NCI-H1694 (cell line): ENCODE data around the gene ELF3.
"Not testable (repeated sequence)": the region's sequence is repeated elsewhere in the genome, so short reads cannot be mapped to it uniquely, and the experiment has no call there.

Source experiments
- DNase-seq: peaks from one replicate; lab custom pipeline; 2025; lab: John Stamatoyannopoulos, UW

ELF3 gene

DNA sequence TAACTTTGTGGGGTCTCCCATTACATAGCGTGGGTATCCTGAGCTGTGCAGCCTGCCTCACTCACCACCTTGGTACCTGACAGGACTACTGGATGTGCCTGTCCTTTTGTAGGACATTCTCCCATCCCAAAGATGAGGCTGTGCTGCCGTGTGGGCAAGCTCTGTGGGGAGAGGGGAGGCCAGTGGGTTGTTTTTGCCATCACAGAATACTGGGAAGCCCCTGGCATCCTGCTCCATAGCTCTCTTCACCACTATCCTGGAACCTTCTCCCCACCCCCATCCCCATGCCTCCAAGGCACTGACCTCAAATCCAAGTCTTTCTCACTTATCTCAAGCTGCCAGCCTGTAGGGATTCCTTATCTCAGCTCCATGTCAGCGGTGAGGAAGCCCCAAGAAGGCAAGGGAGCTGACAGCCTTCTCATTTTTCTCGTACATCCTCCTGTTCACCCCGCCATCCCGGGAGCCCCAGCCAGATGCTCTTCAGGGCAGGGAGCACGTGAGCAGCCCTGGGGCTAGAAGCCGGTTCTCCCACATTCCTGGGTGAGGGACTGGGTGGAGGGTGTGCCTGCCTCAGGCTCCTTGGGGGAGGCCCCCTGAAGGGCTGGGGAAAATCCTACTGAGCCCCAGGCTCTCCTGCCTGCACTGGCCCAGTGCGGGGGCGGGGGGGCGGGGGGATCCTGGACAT lies 2.4 kb upstream of the ELF3 start:
- DNase-seq, result no peak

DNA sequence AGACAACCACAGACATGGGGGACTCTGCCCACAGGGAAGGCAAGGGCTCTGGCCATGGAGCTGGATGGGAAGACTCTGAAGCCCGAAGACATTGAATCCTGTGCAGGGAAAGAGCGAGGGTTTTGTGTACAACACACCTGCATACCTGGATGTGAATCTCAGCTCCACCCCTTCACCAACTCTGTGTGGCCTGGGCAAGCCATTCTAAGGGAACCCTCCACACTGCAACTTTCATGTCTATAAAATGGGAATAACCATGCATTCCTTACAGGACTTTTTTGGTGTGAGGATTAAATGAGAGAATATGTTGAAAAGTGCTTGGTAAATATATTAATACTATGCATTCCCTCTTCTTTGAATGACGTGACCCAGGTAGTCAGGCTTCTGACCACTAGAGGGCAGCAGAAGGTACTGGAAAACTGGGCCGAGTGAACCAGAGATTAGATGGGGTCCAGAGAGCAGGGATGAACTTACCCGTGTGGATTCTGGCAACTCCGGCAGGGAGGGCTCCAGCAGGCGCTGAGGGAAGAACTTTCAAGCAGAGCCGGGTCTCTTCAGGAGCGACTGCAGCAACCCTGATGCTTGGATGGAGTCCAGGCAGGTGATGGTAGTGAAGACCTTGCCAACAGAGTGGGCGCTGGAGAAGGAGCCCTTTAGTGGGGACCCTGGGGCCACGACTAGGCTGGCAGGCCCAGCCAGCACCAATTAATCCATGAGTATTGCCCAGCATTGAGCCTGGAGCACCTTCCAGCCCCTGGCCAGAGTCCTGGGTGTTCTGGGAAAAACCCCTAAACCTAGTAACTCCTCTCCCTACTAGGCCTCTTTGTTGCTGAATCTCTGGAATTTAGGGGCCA lies 834 bp upstream of the ELF3 start:
- DNase-seq, result peak; percentile 72

DNA sequence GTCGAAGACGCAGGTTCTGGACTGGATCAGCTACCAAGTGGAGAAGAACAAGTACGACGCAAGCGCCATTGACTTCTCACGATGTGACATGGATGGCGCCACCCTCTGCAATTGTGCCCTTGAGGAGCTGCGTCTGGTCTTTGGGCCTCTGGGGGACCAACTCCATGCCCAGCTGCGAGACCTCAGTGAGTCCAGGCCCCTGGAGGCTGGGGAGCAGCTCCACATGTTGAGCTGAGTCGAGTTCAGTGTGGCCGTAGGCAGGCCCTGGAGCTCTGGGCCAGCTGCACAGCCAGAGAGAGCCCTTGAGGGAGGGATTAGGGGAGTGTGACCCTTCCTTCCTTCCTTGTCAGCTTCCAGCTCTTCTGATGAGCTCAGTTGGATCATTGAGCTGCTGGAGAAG lies 1.6 kb downstream of the ELF3 start:
- no peak for DNase-seq

DNA sequence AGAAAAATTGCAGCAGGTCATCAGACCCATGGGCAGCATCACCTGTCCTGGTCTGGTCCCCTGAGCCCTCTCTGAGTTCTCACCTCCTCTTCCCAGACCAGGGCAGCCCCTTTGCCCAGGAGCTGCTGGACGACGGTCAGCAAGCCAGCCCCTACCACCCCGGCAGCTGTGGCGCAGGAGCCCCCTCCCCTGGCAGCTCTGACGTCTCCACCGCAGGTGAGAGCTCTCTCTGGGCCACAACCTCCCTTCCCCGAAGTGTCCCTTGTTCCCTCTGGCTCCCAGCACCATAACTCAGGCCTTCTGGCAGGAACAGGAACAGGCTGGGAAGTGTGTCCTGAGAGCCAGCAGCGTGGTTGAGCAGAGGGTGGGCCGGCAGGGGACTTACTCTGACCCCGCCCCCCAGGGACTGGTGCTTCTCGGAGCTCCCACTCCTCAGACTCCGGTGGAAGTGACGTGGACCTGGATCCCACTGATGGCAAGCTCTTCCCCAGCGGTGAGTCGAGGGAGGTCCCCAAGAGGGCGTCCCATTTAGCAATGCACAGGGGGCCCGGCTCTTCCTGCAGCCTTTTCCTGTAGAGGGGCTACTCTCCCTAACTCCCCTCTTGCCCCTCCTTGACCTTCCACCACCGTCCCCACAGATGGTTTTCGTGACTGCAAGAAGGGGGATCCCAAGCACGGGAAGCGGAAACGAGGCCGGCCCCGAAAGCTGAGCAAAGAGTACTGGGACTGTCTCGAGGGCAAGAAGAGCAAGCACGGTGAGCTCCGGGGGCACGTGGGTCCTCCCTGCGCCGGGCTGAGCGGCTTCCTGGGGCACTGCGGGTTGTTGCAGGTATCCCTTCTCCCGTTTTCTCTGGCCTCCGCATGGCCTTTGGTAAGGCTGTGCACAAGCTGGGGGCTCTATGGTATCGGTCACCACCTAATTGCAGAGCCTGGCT lies 2.4 kb downstream of the ELF3 start:
- no peak for DNase-seq

DNA sequence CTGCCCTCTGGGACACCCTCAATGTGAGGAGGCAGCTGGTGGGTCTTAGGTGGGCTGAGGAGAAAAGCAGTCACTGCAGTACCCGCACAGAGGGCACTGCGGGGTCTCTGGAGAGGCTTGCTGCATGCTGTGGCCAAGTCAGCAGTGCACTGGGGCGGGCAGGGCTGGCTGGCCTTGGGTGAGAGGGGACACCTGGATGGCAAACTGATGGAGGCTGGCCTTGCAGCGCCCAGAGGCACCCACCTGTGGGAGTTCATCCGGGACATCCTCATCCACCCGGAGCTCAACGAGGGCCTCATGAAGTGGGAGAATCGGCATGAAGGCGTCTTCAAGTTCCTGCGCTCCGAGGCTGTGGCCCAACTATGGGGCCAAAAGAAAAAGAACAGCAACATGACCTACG lies 3.2 kb downstream of the ELF3 start:
- DNase-seq, result no peak

DNA sequence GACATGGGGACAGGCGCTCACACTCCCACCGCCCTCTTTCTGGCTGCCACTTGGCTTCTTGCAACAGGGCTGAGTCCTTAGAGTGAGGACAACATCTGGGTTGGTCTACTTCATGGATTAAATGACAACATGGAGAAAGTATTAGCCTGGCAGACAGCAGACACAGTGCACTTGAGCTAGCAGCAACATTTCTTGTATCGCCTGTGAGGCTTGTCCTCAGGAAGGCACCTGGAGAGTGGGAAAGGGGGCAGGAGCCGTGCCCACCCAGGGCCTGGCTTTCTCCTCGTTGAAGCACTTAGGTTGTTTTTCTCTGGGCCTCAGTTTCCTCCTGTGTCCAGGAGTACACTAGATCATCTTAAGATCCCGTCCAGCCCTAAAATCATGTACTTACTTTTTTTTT lies 3.7 kb downstream of the ELF3 start:
- no peak for DNase-seq

DNA sequence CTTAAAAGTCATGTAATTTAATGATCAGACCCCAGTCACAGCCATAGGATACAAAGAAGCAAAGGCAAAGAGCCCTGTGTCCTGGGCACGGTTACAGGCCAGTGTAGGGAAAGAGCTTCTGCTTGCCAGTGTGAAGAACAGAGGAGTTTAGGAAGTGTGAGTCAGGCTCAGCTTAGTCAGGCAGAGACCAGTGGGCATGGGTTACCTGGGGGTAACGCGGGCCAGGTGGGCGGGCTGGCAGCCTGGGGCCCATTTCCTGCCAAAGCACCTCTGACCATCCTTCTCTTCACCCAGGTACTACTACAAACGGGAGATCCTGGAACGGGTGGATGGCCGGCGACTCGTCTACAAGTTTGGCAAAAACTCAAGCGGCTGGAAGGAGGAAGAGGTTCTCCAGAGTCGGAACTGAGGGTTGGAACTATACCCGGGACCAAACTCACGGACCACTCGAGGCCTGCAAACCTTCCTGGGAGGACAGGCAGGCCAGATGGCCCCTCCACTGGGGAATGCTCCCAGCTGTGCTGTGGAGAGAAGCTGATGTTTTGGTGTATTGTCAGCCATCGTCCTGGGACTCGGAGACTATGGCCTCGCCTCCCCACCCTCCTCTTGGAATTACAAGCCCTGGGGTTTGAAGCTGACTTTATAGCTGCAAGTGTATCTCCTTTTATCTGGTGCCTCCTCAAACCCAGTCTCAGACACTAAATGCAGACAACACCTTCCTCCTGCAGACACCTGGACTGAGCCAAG lies 4.7 kb downstream of the ELF3 start:
- no peak for DNase-seq

DNA sequence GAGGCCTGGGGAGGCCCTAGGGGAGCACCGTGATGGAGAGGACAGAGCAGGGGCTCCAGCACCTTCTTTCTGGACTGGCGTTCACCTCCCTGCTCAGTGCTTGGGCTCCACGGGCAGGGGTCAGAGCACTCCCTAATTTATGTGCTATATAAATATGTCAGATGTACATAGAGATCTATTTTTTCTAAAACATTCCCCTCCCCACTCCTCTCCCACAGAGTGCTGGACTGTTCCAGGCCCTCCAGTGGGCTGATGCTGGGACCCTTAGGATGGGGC lies 5.2 kb downstream of the ELF3 start:
- DNase-seq, result no peak

DNA sequence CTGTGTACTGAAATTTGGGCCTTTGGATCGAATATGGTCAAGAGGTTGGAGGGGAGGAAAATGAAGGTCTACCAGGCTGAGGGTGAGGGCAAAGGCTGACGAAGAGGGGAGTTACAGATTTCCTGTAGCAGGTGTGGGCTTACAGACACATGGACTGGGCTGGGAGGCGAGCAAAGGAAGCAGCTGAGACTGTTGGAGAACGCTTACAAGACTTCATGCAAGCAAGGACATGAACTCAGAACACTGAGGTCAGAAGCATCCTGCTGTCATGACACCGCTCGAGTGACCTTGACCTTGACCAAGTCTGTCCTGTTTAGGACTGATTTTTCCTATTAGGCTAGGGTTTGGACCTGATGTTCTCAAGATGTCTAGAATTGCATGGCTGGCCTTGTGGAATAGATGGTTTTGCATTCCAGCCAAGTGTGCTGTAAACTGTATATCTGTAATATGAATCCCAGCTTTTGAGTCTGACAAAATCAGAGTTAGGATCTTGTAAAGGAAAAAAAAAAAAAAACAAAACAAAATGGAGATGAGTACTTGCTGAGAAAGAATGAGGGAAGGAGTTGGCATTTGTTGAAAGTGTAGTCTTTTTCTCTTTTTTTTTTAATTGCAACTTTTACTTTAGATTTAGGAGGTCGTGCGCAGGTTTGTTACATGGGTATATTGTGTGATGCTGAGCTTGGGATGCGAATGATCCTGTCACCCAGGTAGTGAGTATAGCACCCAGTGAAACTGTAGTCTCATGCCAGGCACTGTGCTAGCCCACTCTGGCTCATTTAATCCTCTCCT lies 5.8 kb downstream of the ELF3 start:
- no peak for DNase-seq

DNA sequence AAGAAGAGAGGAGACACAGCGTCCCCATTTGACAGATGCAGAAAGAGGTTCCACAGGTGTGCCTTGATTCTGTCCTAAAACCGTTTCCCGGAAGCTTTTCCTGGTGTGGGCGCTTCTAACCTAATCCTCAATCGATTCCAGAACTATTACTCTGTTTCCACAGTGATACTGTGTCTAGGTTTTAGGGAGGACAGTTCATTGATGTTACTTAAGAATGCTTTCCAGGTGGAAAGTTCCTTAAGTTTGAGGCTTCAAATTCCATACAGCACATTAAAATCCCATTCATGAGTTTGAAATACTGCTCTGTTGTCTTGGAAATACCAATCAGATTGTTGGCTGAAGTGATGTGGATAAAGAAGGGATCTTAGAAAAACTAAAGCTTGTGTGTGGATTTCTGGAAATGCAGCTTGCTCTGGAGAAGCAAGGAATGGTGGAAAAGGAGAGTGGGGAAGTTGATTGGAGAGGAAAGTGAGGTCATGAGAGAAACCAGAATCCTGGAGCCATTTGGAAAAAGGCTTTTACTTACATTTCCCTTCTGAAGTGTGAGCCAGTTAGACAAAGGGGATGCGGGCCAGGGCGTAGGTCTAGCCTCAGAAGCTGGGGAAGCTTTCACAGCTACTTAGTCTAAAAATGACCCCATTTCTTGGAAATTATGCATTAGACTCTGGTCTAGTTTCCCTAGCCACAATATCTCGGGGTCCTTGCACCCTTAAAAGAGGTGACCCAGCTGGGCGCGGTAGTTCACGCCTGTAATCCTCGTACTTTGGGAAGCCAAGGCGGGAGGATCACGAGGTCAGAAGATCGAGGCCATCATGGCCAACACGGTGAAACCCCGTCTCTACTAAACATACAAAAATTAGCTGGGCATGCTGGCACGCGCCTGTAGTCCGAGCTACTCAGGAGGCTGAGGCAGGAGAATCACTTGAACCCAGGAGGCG lies 6.7 kb downstream of the ELF3 start:
- DNase-seq, result no peak

DNA sequence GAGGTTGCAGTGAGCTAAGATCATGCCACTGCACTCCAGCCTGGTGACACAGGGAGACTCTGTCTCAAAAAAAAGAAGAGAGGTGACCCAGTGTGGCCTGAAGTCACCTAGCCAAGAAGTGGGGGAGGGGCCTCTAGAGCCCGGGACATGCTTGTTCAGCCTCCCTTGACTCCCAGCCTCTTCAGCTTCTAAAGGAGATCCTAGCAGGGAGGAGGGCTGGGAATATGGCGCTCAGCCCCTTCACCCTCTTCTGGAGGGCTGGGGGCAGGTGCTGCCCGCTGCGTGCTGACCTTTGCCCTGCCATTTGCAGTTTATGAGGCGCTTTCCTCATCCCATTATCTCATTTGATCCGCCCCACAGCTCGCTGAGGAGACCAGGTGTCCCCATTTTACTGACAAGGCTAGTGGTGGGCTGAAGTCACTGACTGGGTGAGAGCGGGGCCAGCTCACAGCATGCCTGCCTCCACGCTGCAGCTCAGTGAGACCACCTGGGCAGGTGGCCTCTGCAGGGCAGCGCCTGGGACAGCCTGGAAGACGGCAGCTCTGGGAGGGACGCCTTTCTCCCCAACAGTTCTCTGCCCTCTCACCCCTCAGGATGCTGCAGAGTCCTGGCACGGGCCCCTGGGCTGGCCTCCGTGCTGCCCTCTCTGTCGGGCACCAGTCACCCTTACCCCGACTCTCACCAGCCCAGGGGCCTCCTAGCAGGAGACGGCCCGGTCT lies 7.5 kb downstream of the ELF3 start:
- DNase-seq, result no peak

DNA sequence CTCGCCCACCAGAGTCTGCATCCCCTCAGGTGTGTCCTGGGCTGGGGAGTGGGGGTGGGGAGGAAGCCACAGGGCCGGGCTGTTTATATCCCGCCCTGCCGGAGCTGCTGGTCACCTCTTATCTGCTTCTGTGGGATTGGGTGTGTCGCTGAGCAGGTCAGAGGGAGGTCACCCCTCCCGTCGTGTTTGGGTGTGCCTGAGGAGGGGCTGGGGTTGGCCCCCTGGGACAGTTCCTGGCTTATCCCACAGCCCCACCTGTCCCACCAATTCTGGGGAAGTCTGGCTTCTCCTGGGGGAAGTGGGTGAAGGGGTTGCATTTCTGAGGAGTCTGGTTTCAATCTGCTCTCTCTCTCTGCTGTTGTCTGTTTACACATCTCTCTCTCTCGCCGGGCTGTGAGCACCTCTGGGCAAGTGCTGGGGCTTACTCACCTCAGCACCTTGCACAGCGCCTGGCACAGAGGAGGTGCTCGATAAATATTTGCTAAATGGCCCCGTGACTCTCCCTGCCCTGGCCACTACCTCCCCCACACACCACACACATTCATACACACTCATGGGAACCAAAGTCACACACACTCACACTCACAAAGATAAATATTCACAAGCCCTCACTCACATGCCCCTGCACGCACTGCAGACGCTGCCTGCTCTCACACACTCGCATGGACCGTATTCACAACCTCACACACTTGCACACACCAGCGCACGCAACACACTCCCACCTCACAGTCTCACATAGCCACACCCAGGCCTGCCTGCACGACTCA lies 8.3 kb downstream of the ELF3 start:
- no peak for DNase-seq

DNA sequence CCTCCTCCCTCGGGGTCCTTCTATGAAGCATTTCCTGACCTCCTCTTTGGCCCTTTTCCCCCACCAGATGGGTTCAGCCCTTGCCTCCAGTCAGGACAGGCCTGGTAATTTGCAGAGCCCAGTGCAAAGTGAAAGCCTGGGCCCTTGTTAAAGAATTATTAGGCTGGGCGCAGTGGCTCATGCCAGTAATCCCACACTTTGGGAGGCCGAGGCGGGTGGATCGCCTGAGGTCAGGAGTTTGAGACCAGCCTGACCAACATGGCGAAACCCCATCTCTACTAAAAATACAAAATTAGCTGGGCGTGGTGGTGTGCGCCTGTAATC lies 8.8 kb downstream of the ELF3 start:
- not testable (repeated sequence) for DNase-seq

DNA sequence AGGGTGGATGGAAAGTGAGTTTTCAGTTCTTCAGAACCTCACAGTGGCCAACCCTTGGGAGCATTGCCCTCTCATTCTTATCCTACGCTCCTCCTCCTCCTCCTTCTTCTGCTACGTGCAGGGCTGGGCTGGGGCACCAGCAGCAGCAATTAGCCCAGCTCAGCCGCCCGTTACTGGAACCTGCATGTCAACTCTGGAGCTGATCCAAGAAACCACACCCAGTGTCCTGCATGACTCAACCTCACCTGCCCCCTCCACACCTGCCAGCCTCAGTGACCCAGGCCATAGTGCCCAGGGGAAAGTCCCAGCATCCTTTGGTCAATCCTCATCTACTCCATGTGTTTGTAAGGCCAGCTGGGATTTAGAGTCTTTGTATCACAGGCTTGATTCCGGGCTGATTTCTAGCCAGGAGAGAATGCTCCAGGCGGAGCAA lies 12.6 kb downstream of the ELF3 start:
- no peak for DNase-seq

DNA sequence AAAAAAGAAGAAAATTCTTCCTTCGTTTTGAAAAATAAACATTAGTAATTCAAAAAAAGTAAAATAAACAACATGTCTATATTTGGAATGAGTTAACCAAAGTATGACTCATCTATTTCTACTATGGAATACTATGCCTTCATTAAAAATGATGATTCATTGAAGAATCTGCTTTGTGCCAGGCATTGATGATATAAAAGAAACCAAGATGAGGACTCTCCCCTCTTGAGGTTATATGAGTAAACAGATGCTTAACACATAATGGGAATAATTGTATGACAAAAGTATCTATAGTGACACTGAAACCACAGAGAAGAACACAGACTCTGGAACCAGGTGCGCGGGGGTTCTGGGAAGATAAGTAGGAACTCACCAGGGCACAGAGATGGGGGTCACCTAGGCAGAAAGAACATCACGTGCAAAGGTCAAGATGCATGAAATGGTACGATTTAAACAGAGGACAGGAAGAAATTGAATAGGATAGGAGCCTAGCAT lies 18.8 kb downstream of the ELF3 start:
- DNase-seq, result no peak

DNA sequence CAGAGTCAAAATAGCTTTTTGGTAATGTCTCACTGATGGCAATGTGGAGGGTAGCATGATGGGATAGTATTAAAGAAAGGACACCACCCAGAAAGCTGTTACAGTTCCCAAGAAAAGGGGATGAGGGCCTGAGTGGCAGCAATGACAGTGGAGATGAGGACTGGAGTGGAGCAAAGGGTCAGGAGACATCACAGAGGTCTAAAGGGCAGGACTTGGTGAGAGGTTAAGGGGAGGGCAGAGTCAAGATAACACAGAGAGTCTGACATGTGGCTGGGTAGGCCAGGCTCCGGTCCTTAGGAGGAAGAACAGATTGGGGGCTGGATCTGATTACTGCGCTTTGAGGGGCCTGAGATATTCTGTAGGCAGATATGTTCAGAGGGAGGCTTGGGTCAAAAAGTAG lies 19.3 kb downstream of the ELF3 start:
- no peak for DNase-seq

DNA sequence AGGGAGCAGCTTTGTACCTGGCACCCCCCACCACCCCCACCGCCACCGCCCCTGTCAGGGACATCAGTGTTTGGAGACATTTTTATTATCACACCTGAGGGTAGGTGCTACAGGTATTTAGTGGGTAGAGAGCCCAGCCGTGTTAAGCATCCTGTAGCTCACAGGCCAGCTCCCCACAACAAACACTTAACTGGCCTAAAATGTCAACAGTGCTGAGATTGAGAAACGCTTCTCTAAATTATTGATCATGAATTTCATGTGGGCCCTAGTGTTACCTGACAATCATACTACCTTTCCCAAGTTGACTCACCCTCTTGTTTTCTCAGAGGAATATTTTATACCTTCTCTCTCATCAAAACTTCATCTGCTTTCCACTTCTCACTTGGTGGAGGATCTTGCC lies 21.4 kb downstream of the ELF3 start:
- no peak for DNase-seq

DNA sequence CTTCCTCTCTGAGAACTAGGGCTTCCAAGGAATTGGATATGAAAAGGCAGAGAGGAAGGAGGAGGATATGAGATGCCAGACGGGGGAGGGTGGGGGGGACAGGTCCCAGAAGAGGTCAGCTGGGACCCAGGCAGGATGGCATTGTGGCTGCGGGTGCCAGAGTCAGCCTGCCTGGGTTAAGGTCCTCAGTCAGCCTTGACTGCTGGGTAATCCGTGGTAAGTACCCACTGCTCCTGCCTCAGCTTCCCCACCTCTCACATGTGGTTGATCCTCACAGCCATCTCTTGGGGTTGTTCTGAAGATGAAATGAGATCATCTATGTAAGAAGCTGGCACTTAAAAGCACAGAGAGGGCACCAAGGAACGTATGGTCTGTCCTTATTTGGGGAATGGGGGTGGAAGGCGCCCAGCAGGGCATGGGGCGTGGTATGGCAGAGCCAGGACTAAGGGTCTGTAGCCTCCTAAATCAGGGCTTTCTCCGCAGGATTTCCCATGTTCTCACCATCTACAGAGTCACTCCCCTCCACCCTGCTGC lies 23.8 kb downstream of the ELF3 start:
- DNase-seq, result no peak
